Measurements from ENCODE around the gene CFAP61. TPM values are rescaled to one million over a fixed set of nuclear protein-coding genes. Genes with fewer than 3 reads are reported as not detected.

Gene CFAP61
- total and polyA plus RNA-seq, 12 donors, result 0.53 to 3.6 (median 1.1) TPM; not detected in 3

- H3K27me3 ChIP-seq, result no peaks in the 10 kb centered on the region
- no peak overlapping the region for H3K27ac ChIP-seq
- H3K4me3 ChIP-seq, result no peak overlapping the region
- WGBS, 4 donors, result 70 to 79% (median 74%) methylated on average over 3 to 4 of the region's 4 CpGs
- H3K36me3 ChIP-seq (replicated peaks in 1 of 2), result no peaks in the 10 kb centered on the region
- intact Hi-C loops (cut with DNase I), result no loop called here
- H3K4me1 ChIP-seq (replicated peaks in 1 of 2), result no peaks in the 10 kb centered on the region
- TF ChIP-seq POLR2A (IDR thresholded peaks at IDR 0.05), result no peak
- TF ChIP-seq CTCF (IDR thresholded peaks at IDR 0.05), result no peak
- no peaks in the 10 kb centered on the region for H3K9me3 ChIP-seq (replicated peaks in 1 of 3)
- no peak for DNase-seq
These were observed 86.2 kb downstream of the CFAP61 start for GRCh38 chr20:20138301-20139064.

GRCh38 chr20:20139403-20139802 lies 87.1 kb downstream of the CFAP61 start:
- H3K36me3 ChIP-seq (replicated peaks in 1 of 2), result no peaks in the 10 kb centered on the region
- WGBS, 4 donors, result 60 to 70% (median 66%) methylated on average over 5 of the region's 5 CpGs
- TF ChIP-seq POLR2A (IDR thresholded peaks at IDR 0.05) (no peak), CTCF (IDR thresholded peaks at IDR 0.05) (no peak)
- intact Hi-C loops (cut with DNase I), result no loop called here
- H3K27me3 ChIP-seq, result no peaks in the 10 kb centered on the region
- no peaks in the 10 kb centered on the region for H3K4me1 ChIP-seq (replicated peaks in 1 of 2)
- no peak overlapping the region for H3K4me3 ChIP-seq
- no peaks in the 10 kb centered on the region for H3K9me3 ChIP-seq (replicated peaks in 1 of 3)
- DNase-seq, result no peak
- no peak overlapping the region for H3K27ac ChIP-seq

GRCh38 chr20:20143165-20143564 lies 90.8 kb downstream of the CFAP61 start:
- H3K27me3 ChIP-seq, result no peaks in the 10 kb centered on the region
- H3K36me3 ChIP-seq (replicated peaks in 1 of 2), result no peaks in the 10 kb centered on the region
- no peak for DNase-seq
- H3K4me1 ChIP-seq (replicated peaks in 1 of 2), result no peaks in the 10 kb centered on the region
- no peaks in the 10 kb centered on the region for H3K9me3 ChIP-seq (replicated peaks in 1 of 3)
- H3K27ac ChIP-seq, result no peak overlapping the region
- H3K4me3 ChIP-seq, result no peak overlapping the region
- intact Hi-C loops (cut with DNase I), result no loop called here
- TF ChIP-seq POLR2A (IDR thresholded peaks at IDR 0.05) (no peak), CTCF (IDR thresholded peaks at IDR 0.05) (no peak)
- 52 to 63% (median 53%) methylated on average over 2 of the region's 2 CpGs for WGBS, 4 donors

- Histone ChIP-seq H3K9me3 (replicated peaks in 1 of 3) (no peaks in the 10 kb centered on the region), H3K4me3 (no peak overlapping the region), H3K27ac (no peak overlapping the region), H3K4me1 (replicated peaks in 1 of 2) (no peaks in the 10 kb centered on the region), H3K36me3 (replicated peaks in 1 of 2) (no peaks in the 10 kb centered on the region), H3K27me3 (no peaks in the 10 kb centered on the region)
- TF ChIP-seq POLR2A (IDR thresholded peaks at IDR 0.05) (no peak), CTCF (IDR thresholded peaks at IDR 0.05) (no peak)
- DNase-seq, result no peak
- WGBS, 4 donors, result 15 to 34% (median 29%) methylated on average over 2 of the region's 2 CpGs
- intact Hi-C loops (cut with DNase I), result no loop called here
These were observed 91.3 kb downstream of the CFAP61 start for GRCh38 chr20:20143646-20144045.

Measured in adrenal gland (tissue), 12 donors.